ENCODE results near the gene COL8A2.
A peak's percentile ranks its signal among the peaks of the same experiment; 100 is the strongest.
"Not testable (repeated sequence)": the region's sequence is repeated elsewhere in the genome, so short reads cannot be mapped to it uniquely, and the experiment has no call there.

The COL8A2 gene

GRCh38 chr1:36162680-36163239 is 37.7 kb upstream of the COL8A2 start:
- TF ChIP-seq MYC (IDR thresholded peaks at IDR 0.05; ENCODE audit: low read depth, low read length) (no peak), MAX (IDR thresholded peaks at IDR 0.05; ENCODE audit: low read depth, low read length) (no peak), POLR2A (IDR thresholded peaks at IDR 0.05; ENCODE audit: extremely low read depth, insufficient read length) (no peak), CTCF (IDR thresholded peaks at IDR 0.05; ENCODE audit: low read depth, low read length) (no peak)
- H3K4me3 ChIP-seq (ENCODE audit: low read depth, low read length) = no peak overlapping the region
- no peak for DNase-seq (ENCODE audit: low read depth)

GRCh38 chr1:36161641-36162531 is 36.9 kb upstream of the COL8A2 start:
- H3K4me3 ChIP-seq (ENCODE audit: low read depth, low read length) = peak overlapping the region; percentile 70
- peak; percentile 80 for DNase-seq (ENCODE audit: low read depth)

GRCh38 chr1:36160949-36161485 is 36.0 kb upstream of the COL8A2 start:
- TF ChIP-seq CTCF (IDR thresholded peaks at IDR 0.05; ENCODE audit: low read depth, low read length) (peak; percentile 38), POLR2A (IDR thresholded peaks at IDR 0.05; ENCODE audit: extremely low read depth, insufficient read length) (peak; percentile 59), MAX (IDR thresholded peaks at IDR 0.05; ENCODE audit: low read depth, low read length) (peak; percentile 11; the same call in 1 of the 2 replicates), MYC (IDR thresholded peaks at IDR 0.05; ENCODE audit: low read depth, low read length) (no peak)
- peak; percentile 90 for DNase-seq (ENCODE audit: low read depth)

More at GRCh38 chr1:36161641-36162531, 36.9 kb upstream of the COL8A2 start:
- no peak for TF ChIP-seq CTCF (IDR thresholded peaks at IDR 0.05; ENCODE audit: low read depth, low read length)
- no peak for TF ChIP-seq MAX (IDR thresholded peaks at IDR 0.05; ENCODE audit: low read depth, low read length)
- TF ChIP-seq POLR2A (IDR thresholded peaks at IDR 0.05; ENCODE audit: extremely low read depth, insufficient read length) = no peak
- TF ChIP-seq MYC (IDR thresholded peaks at IDR 0.05; ENCODE audit: low read depth, low read length) = no peak

GRCh38 chr1:36160388-36160948 is 35.4 kb upstream of the COL8A2 start:
- H3K4me3 ChIP-seq (ENCODE audit: low read depth, low read length) = peak overlapping the region; percentile 70
- TF ChIP-seq POLR2A (IDR thresholded peaks at IDR 0.05; ENCODE audit: extremely low read depth, insufficient read length) (no peak), MYC (IDR thresholded peaks at IDR 0.05; ENCODE audit: low read depth, low read length) (no peak), MAX (IDR thresholded peaks at IDR 0.05; ENCODE audit: low read depth, low read length) (no peak), CTCF (IDR thresholded peaks at IDR 0.05; ENCODE audit: low read depth, low read length) (no peak)
- peak; percentile 21 for DNase-seq (ENCODE audit: low read depth)

More at GRCh38 chr1:36160949-36161485, 36.0 kb upstream of the COL8A2 start:
- H3K4me3 ChIP-seq (ENCODE audit: low read depth, low read length) = peak overlapping the region; percentile 70

GRCh38 chr1:36159614-36160387 is 34.8 kb upstream of the COL8A2 start:
- TF ChIP-seq MAX (IDR thresholded peaks at IDR 0.05; ENCODE audit: low read depth, low read length) = no peak
- TF ChIP-seq POLR2A (IDR thresholded peaks at IDR 0.05; ENCODE audit: extremely low read depth, insufficient read length) = no peak
- TF ChIP-seq CTCF (IDR thresholded peaks at IDR 0.05; ENCODE audit: low read depth, low read length) = no peak
- TF ChIP-seq MYC (IDR thresholded peaks at IDR 0.05; ENCODE audit: low read depth, low read length) = no peak
- DNase-seq (ENCODE audit: low read depth) = no peak
- peak overlapping the region; percentile 70 for H3K4me3 ChIP-seq (ENCODE audit: low read depth, low read length)

- H3K4me3 ChIP-seq (ENCODE audit: low read depth, low read length); DNase-seq (ENCODE audit: low read depth): not testable (repeated sequence)
Measured at GRCh38 chr1:36158827-36159252, 33.8 kb upstream of the COL8A2 start.
